Endothelial cell (in vitro differentiated cells): ENCODE results near the gene CCL19. TPM values are rescaled to one million over a fixed set of nuclear protein-coding genes. Genes with fewer than 3 reads are reported as not detected.

Source experiments
- DNase-seq: peaks from one replicate; pipeline ENCODE4 v3.0.0; 2021; ENCODE audit warnings: low spot score
- H3K27ac Mint-ChIP-seq: one replicate; pipeline ENCODE4 v1.8.0; 2021; ENCODE audit warnings: mixed read lengths, inconsistent platforms; ENCODE audit not compliant: unreplicated experiment
- H3K27me3 Mint-ChIP-seq: one replicate; pipeline ENCODE4 v1.8.0; 2021; ENCODE audit warnings: mild to moderate bottlenecking, moderate library complexity, mixed read lengths, inconsistent platforms; ENCODE audit not compliant: unreplicated experiment
- H3K36me3 Mint-ChIP-seq: one replicate; pipeline ENCODE4 v1.8.0; 2021; ENCODE audit warnings: mild to moderate bottlenecking, low read depth, mixed read lengths, inconsistent platforms; ENCODE audit not compliant: unreplicated experiment
- H3K4me1 Mint-ChIP-seq: one replicate; pipeline ENCODE4 v1.8.0; 2021; ENCODE audit warnings: mild to moderate bottlenecking, mixed read lengths, inconsistent platforms; ENCODE audit not compliant: unreplicated experiment
- H3K4me3 Mint-ChIP-seq: one replicate; pipeline ENCODE4 v1.8.0; 2021; ENCODE audit warnings: mild to moderate bottlenecking, mixed read lengths, inconsistent platforms; ENCODE audit not compliant: unreplicated experiment
- H3K9me3 Mint-ChIP-seq: one replicate; pipeline ENCODE4 v1.8.0; 2021; ENCODE audit warnings: mixed read lengths, inconsistent platforms; ENCODE audit not compliant: unreplicated experiment
- total RNA-seq: library from RNA; stranded (reverse); fragmentation: NEBNext Ultra II Directional; extraction: Animal tissue kit (Norgen Biotek cat#: 25700); gene quantifications from one replicate; pipeline ENCODE4 v1.2.1, GENCODE V29; 2021; ENCODE audit not compliant: unreplicated experiment
- TF ChIP-seq, protein P1 (sequence below): fragments of 200-600 bp; sonication (generic); IDR thresholded peaks from one replicate; pipeline ENCODE4 v1.5.0; 2021; ENCODE audit warnings: antibody characterized with exemption; ENCODE audit not compliant: unreplicated experiment

The CCL19 gene
- total RNA-seq, 1 donor from 2014 or later, result not detected

- Mint-ChIP-seq H3K4me3 (no peak overlapping the region), H3K36me3 (no peaks in the 10 kb centered on the region), H3K4me1 (no peaks in the 10 kb centered on the region), H3K27me3 (no peaks in the 10 kb centered on the region), H3K27ac (no peak overlapping the region), H3K9me3 (no peaks in the 10 kb centered on the region)
- no peak for DNase-seq
- TF ChIP-seq, protein P1, sequence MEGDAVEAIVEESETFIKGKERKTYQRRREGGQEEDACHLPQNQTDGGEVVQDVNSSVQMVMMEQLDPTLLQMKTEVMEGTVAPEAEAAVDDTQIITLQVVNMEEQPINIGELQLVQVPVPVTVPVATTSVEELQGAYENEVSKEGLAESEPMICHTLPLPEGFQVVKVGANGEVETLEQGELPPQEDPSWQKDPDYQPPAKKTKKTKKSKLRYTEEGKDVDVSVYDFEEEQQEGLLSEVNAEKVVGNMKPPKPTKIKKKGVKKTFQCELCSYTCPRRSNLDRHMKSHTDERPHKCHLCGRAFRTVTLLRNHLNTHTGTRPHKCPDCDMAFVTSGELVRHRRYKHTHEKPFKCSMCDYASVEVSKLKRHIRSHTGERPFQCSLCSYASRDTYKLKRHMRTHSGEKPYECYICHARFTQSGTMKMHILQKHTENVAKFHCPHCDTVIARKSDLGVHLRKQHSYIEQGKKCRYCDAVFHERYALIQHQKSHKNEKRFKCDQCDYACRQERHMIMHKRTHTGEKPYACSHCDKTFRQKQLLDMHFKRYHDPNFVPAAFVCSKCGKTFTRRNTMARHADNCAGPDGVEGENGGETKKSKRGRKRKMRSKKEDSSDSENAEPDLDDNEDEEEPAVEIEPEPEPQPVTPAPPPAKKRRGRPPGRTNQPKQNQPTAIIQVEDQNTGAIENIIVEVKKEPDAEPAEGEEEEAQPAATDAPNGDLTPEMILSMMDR, result no peak
These were observed 18.3 kb upstream of the CCL19 start for GRCh38 chr9:34709196-34709978.

DNA sequence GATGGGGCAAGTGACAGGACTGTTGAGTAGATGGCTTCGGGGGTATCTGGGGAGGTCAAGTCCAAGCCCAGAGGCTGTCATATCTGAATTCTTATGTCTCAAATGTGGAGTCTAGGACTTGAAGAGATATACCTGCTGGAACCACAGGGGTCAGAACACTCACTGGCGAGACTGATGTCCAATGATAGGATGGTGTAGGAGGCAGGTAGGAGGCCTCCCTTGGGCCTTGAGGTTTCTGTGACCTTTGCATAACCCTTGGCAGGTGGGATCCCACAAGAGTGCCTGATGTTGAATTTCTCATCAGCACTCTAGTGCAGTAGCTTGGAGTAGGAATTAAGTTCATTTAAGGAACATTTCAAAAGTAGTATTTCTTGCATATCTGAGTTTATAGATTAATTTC is 16.1 kb upstream of the CCL19 start:
- TF ChIP-seq, protein P1, result no peak
- no peaks in the 10 kb centered on the region for H3K4me1 Mint-ChIP-seq
- DNase-seq, result no peak
- H3K36me3 Mint-ChIP-seq, result no peaks in the 10 kb centered on the region
- H3K4me3 Mint-ChIP-seq, result no peak overlapping the region
- no peak overlapping the region for H3K27ac Mint-ChIP-seq
- H3K9me3 Mint-ChIP-seq, result no peaks in the 10 kb centered on the region
- H3K27me3 Mint-ChIP-seq, result no peaks in the 10 kb centered on the region

DNA sequence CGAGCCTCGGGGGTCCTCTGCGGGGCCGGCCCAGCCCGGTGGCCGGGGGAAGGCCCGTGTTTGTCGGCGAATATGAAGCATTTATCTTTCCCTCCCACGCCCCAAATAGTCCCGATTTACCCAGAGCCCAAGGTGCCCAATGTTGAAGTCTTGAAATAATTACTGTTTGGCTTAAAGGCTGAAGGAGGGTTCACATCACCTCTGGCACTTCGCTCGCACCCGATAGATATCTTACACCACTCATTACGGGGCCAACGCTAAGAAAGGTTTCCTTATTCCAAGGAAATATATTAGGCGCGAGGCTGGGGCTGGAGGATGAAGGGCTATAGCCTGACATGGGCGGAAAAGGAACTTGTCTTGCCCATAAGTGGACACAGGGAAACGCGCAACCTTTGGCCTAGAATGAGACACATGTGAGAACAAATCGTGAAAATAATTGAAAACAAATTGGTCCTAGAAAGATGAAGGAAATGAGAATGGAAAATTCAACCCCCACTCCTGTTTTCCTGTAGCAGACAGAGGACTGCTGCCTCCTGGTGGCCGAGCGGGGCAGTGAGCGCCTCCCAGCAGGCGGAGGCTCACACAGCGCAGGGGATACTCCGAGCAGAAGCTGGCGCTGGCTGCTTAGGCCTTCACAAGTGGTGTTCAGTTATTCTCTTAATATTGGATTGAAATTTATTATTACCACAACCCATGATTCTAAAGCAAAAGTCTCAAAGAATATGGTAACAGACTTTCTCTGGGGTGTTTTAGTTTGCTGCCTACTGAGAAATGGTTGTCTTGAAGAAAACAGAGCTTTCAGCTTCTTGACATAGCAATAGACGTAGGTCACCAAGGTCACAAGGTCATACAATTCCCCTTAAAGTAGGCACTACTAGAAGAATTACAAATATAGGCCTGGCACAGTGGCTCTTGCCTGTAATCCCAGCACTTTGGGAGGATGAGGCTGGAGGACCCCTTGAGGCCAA is 11.0 kb upstream of the CCL19 start:
- H3K9me3 Mint-ChIP-seq, result no peaks in the 10 kb centered on the region
- peak overlapping the region; percentile 82 for H3K4me3 Mint-ChIP-seq
- H3K4me1 Mint-ChIP-seq, result no peaks in the 10 kb centered on the region
- H3K36me3 Mint-ChIP-seq, result no peaks in the 10 kb centered on the region
- DNase-seq, result peak; percentile 86
- TF ChIP-seq, protein P1, result peak; percentile 85
- H3K27ac Mint-ChIP-seq, result no peak overlapping the region
- H3K27me3 Mint-ChIP-seq, result no peaks in the 10 kb centered on the region

DNA sequence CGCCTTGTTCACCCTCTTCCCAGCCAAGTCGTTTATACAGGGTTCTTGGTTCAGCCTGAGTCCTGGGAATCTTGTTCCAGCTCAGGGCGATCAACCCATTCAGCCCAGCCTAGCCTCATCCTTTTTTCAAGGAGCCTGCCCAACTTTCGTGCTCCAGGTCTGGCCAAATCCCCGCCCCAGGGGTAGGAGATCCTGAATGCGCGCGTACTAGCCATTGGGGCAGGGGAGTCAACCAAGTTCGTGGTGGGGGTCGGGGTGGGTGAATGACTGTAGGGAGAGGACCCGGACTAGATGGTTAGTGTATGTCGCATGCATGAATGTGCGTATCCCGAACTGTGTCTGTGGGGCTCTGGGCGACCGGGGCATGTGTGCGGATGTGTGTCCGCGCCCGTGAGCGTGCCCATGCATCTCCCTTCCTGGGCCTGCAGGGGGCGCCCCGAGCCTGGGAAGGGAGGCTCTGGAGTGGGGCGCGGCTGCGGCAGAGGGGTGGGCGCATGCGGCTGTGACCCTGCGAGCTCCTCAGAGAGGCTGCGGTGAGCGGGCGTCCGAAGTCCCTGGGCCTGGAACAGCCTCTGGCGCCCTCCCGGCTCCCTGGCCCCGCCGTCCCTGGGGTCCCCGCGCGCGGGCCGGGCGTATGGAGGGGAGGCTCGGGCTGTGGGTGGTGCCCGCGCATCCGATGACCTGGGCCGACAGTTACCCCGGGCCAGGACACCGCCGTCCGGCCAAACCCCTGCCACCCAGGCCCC is 10.1 kb upstream of the CCL19 start:
- Mint-ChIP-seq H3K27ac (no peak overlapping the region), H3K4me3 (no peak overlapping the region), H3K27me3 (no peaks in the 10 kb centered on the region), H3K4me1 (no peaks in the 10 kb centered on the region), H3K9me3 (no peaks in the 10 kb centered on the region), H3K36me3 (no peaks in the 10 kb centered on the region)
- TF ChIP-seq, protein P1, result peak; percentile 91
- DNase-seq, result peak; percentile 89
